GM23338 (cell line): ENCODE results near the gene CNST. TPM values are rescaled to one million over a fixed set of nuclear protein-coding genes. Genes with fewer than 3 reads are reported as not detected.

ENCODE experiments used
- ATAC-seq: fragments of 200-7000 bp; cut with Tn5 transposase; 3 replicates; pipeline ENCODE4 v1.9.1; 2020
- DNase-seq: peaks from one replicate; pipeline ENCODE4 v3.0.0-alpha.2; 2015; ENCODE audit warnings: low spot score
- H2AFZ ChIP-seq: fragments of 200-600 bp; sonication (generic); 2 replicates; pipeline ENCODE4 v1.8.0; 2016; ENCODE audit warnings: antibody characterized with exemption, mild to moderate bottlenecking, moderate library complexity
- H3F3A ChIP-seq: fragments of 200-600 bp; sonication (generic); replicated peaks from 2 replicates; pipeline ENCODE4 v1.8.0; 2017; ENCODE audit warnings: antibody characterized with exemption, mixed run types, low read depth
- H3K27ac ChIP-seq: fragments of 200-600 bp; sonication (generic); 2 replicates; pipeline ENCODE4 v1.6.1; 2016; ENCODE audit warnings: low read depth
- H3K27me3 ChIP-seq: fragments of 200-600 bp; sonication (generic); 2 replicates; pipeline ENCODE4 v1.8.0; 2016; ENCODE audit warnings: mild to moderate bottlenecking, mixed run types, moderate library complexity; ENCODE audit not compliant: insufficient read depth
- H3K36me3 ChIP-seq: fragments of 200-600 bp; sonication (generic); 2 replicates; pipeline ENCODE4 v1.8.0; 2016; ENCODE audit warnings: mild to moderate bottlenecking; ENCODE audit not compliant: insufficient read depth
- H3K4me1 ChIP-seq: fragments of 200-600 bp; sonication (generic); 2 replicates; pipeline ENCODE4 v1.8.0; 2016; ENCODE audit warnings: mild to moderate bottlenecking, moderate library complexity; ENCODE audit not compliant: insufficient read depth
- H3K4me2 ChIP-seq: fragments of 200-600 bp; sonication (generic); 2 replicates; pipeline ENCODE4 v1.7.1; 2017; ENCODE audit warnings: mixed run types
- H3K4me3 ChIP-seq: fragments of 200-600 bp; sonication (generic); 2 replicates; pipeline ENCODE4 v1.6.1; 2016; ENCODE audit warnings: mixed run types
- H3K79me2 ChIP-seq: fragments of 200-600 bp; sonication (generic); replicated peaks from 2 replicates; pipeline ENCODE4 v1.8.0; 2017; ENCODE audit warnings: mild to moderate bottlenecking; ENCODE audit not compliant: insufficient read depth
- H3K9me2 ChIP-seq: fragments of 200-600 bp; sonication (generic); 2 replicates; pipeline ENCODE4 v1.8.0; 2017; ENCODE audit not compliant: insufficient read depth
- H4K20me1 ChIP-seq: fragments of 200-600 bp; sonication (generic); replicated peaks from 2 replicates; pipeline ENCODE4 v1.8.0; 2017; ENCODE audit warnings: mild to moderate bottlenecking; ENCODE audit not compliant: insufficient read depth
- H3K27ac Mint-ChIP-seq: 2 replicates; pipeline ENCODE4 v1.8.0; 2020; ENCODE audit warnings: inconsistent platforms, mild to moderate bottlenecking, moderate library complexity, mixed read lengths
- H3K27me3 Mint-ChIP-seq: 3 replicates; pipeline ENCODE4 v1.8.0; 2022; ENCODE audit warnings: low read depth, mild to moderate bottlenecking, moderate library complexity, mixed read lengths, inconsistent platforms; ENCODE audit not compliant: insufficient read depth, poor library complexity
- H3K36me3 Mint-ChIP-seq: 3 replicates; pipeline ENCODE4 v1.8.0; 2021; ENCODE audit warnings: low read depth, mild to moderate bottlenecking, inconsistent platforms, moderate library complexity, mixed read lengths
- H3K4me1 Mint-ChIP-seq: 3 replicates; pipeline ENCODE4 v1.8.0; 2020; ENCODE audit warnings: mild to moderate bottlenecking, inconsistent platforms, mixed read lengths
- H3K4me3 Mint-ChIP-seq: 3 replicates; pipeline ENCODE4 v1.8.0; 2021; ENCODE audit warnings: moderate library complexity, mild to moderate bottlenecking, inconsistent platforms, mixed read lengths
- H3K9me3 Mint-ChIP-seq: 3 replicates; pipeline ENCODE4 v1.8.0; 2020; ENCODE audit warnings: moderate library complexity, mild to moderate bottlenecking, inconsistent platforms, mixed read lengths
- CREB1 ChIP-seq: fragments of 250-450 bp; sonication (Bioruptor Pico); IDR thresholded peaks from 2 replicates; pipeline ENCODE4 v1.5.0; 2020; ENCODE audit warnings: low read depth, mild to moderate bottlenecking, moderate library complexity
- CTCF ChIP-seq, 2 experiments: fragments of 200-600 bp in 1 of 2; sonication (generic) in 1 of 2; conservative IDR thresholded peaks; 2 replicates each; pipeline versions ENCODE4 v1.5.1 to v1.6.1; 2016 to 2017; ENCODE audit warnings: antibody characterized with exemption in 2 of 2, low read depth in 2 of 2, mild to moderate bottlenecking in 2 of 2, moderate library complexity in 1 of 2
- EZH2 ChIP-seq: fragments of 200-600 bp; sonication (generic); IDR thresholded peaks from one replicate; pipeline ENCODE4 v1.8.0; 2017; ENCODE audit warnings: antibody characterized with exemption, mild to moderate bottlenecking, low read depth; ENCODE audit not compliant: unreplicated experiment
- EZH2phosphoT487 ChIP-seq: fragments of 200-600 bp; sonication (generic); IDR thresholded peaks from one replicate; pipeline ENCODE4 v1.8.1; 2018; ENCODE audit warnings: antibody characterized with exemption; ENCODE audit not compliant: unreplicated experiment
- JUNB ChIP-seq: IDR thresholded peaks from one replicate; pipeline ENCODE4 v1.6.1; 2016; ENCODE audit warnings: antibody characterized with exemption; ENCODE audit not compliant: unreplicated experiment
- NANOG ChIP-seq: IDR thresholded peaks from 2 replicates; pipeline ENCODE4 v1.6.1; 2016; ENCODE audit warnings: antibody characterized with exemption, borderline replicate concordance
- POLR2AphosphoS5 ChIP-seq: IDR thresholded peaks from 2 replicates; pipeline ENCODE4 v1.6.1; 2016; ENCODE audit warnings: antibody characterized with exemption, low read depth
- STAT1 ChIP-seq: IDR thresholded peaks from one replicate; pipeline ENCODE4 v1.6.1; 2016; ENCODE audit warnings: antibody characterized with exemption; ENCODE audit not compliant: unreplicated experiment
- ZNF114 ChIP-seq: fragments of 250-450 bp; sonication (Bioruptor Pico); IDR thresholded peaks from 2 replicates; pipeline ENCODE4 v1.5.0; 2020; ENCODE audit warnings: mild to moderate bottlenecking, moderate library complexity
- ZNF331 ChIP-seq: fragments of 250-450 bp; sonication (Bioruptor Pico); IDR thresholded peaks from 2 replicates; pipeline ENCODE4 v1.5.0; 2020; ENCODE audit warnings: low read depth, mild to moderate bottlenecking, moderate library complexity
- ZNF462 ChIP-seq: fragments of 250-450 bp; sonication (Bioruptor Pico); IDR thresholded peaks from 2 replicates; pipeline ENCODE4 v1.5.0; 2020; ENCODE audit warnings: mild to moderate bottlenecking, moderate library complexity
- polyA plus RNA-seq: library from polyadenylated mRNA; unstranded; fragments of >200 nt; fragmentation: Nextera tagmentation; extraction: Ambion mirVana; gene quantifications from 2 replicates; pipeline ENCODE4 v1.2.1, GENCODE V29; 2016
- total RNA-seq: library from RNA; depleted of rRNA; stranded (reverse); fragments of >200 nt; shearing (Covaris generic); gene quantifications from 2 replicates; pipeline ENCODE4 v1.2.3, GENCODE V29; 2014
- TF ChIP-seq, protein P1 (sequence below): IDR thresholded peaks from 2 replicates; pipeline ENCODE4 v1.6.1; 2016; ENCODE audit warnings: antibody characterized with exemption

Gene CNST
- total and polyA plus RNA-seq, 2 experiments from 2014 or later: 8.1 to 17.6 TPM

DNA sequence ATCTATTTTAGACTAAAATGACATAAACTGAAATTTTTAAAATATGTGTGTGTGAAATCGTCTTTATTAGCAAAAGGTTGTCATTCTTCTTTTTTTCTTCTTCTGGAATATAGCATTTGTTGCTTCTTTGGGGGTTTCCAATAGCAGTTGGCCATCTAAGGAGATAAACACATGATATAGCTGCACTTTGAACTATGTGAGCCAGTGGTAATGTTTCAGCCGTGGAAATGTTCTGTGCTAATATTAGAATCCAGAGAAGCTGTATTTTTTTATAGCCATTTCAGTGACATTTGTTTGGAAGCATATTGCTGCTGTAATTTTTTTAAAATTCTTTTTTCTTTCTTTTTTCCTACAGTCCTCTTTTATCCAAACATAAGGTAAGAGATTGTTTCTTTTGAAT, 75.1 kb downstream of the CNST start (continued):
- TF ChIP-seq CTCF (conservative IDR thresholded peaks at IDR 0.05; ENCODE audit: low read depth in 2 of 2): no peak
- no peak for TF ChIP-seq EZH2phosphoT487
- TF ChIP-seq JUNB: no peak
- no peak for TF ChIP-seq STAT1
- no peak for TF ChIP-seq EZH2
- TF ChIP-seq CREB1: no peak

- peaks cover 12% of the 10 kb centered on the region for H3K27me3 Mint-ChIP-seq
- H3K9me2 ChIP-seq: no peaks in the 10 kb centered on the region
- H3K4me3 Mint-ChIP-seq: no peak overlapping the region
- H3F3A ChIP-seq: peaks cover 5% of the 10 kb centered on the region; the same call in 1 of the 2 replicates
- H3K27me3 ChIP-seq: no peaks in the 10 kb centered on the region
- peaks cover 5% of the 10 kb centered on the region; the same call in 2 of the 3 replicates for H3K9me3 Mint-ChIP-seq
- peaks cover 11% of the 10 kb centered on the region for H3K4me1 Mint-ChIP-seq
- H3K79me2 ChIP-seq: no peaks in the 10 kb centered on the region; the same call in 1 of the 2 replicates
- no peaks in the 10 kb centered on the region for H3K36me3 ChIP-seq
- no peak overlapping the region for H2AFZ ChIP-seq
- no peak overlapping the region for H3K4me2 ChIP-seq
- ATAC-seq: no peak
- H3K4me3 ChIP-seq: no peak overlapping the region
- DNase-seq: no peak
- H4K20me1 ChIP-seq: no peaks in the 10 kb centered on the region
- H3K27ac ChIP-seq: no peak overlapping the region
- H3K36me3 Mint-ChIP-seq: peaks cover 32% of the 10 kb centered on the region
- no peak overlapping the region for H3K27ac Mint-ChIP-seq
- peaks cover 12% of the 10 kb centered on the region for H3K4me1 ChIP-seq
- TF ChIP-seq POLR2AphosphoS5 (no peak), ZNF331 (CRISPR knock-in tag) (no peak), ZNF114 (no peak), ZNF462 (CRISPR knock-in tag) (no peak), JUNB (no peak), EZH2 (no peak), CREB1 (no peak), CTCF (conservative IDR thresholded peaks at IDR 0.05; ENCODE audit: low read depth in 2 of 2) (no peak), STAT1 (no peak), EZH2phosphoT487 (no peak), NANOG (no peak)
- TF ChIP-seq, protein P1, sequence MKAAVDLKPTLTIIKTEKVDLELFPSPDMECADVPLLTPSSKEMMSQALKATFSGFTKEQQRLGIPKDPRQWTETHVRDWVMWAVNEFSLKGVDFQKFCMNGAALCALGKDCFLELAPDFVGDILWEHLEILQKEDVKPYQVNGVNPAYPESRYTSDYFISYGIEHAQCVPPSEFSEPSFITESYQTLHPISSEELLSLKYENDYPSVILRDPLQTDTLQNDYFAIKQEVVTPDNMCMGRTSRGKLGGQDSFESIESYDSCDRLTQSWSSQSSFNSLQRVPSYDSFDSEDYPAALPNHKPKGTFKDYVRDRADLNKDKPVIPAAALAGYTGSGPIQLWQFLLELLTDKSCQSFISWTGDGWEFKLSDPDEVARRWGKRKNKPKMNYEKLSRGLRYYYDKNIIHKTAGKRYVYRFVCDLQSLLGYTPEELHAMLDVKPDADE: no peak
Observed at GRCh38 chr1:246642719-246643118, 76.5 kb downstream of the CNST start.
